ENCODE results near the gene DHRS2.

DNA sequence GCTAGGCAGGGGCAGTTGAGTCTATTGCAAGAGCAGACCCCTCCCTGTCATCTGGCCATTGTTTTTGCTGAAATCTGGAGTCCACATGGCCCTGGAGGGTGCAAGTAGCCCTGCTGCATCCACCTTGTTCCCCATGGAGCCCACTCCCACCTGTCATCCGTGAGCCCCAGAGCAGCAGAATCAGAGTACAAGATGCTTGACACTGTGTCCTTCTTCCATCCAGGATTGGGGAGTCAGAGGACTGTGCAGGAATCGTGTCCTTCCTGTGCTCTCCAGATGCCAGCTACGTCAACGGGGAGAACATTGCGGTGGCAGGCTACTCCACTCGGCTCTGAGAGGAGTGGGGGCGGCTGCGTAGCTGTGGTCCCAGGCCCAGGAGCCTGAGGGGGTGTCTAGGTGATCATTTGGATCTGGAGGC lies 8.8 kb downstream of the DHRS2 start:
- TF ChIP-seq, protein P1, sequence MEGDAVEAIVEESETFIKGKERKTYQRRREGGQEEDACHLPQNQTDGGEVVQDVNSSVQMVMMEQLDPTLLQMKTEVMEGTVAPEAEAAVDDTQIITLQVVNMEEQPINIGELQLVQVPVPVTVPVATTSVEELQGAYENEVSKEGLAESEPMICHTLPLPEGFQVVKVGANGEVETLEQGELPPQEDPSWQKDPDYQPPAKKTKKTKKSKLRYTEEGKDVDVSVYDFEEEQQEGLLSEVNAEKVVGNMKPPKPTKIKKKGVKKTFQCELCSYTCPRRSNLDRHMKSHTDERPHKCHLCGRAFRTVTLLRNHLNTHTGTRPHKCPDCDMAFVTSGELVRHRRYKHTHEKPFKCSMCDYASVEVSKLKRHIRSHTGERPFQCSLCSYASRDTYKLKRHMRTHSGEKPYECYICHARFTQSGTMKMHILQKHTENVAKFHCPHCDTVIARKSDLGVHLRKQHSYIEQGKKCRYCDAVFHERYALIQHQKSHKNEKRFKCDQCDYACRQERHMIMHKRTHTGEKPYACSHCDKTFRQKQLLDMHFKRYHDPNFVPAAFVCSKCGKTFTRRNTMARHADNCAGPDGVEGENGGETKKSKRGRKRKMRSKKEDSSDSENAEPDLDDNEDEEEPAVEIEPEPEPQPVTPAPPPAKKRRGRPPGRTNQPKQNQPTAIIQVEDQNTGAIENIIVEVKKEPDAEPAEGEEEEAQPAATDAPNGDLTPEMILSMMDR (IDR thresholded peaks at IDR 0.05), result no peak
- no peak for TF ChIP-seq EP300 (IDR thresholded peaks at IDR 0.05)
- no peak for TF ChIP-seq POLR2A (IDR thresholded peaks at IDR 0.05)
- TF ChIP-seq POLR2AphosphoS5 (IDR thresholded peaks at IDR 0.05), result no peak

Data from stomach (tissue), 4 donors.